Measurements from ENCODE around the gene SUCO. TPM values are rescaled to one million over a fixed set of nuclear protein-coding genes. Genes with fewer than 3 reads are reported as not detected.

The SUCO gene
- total RNA-seq, 2 donors from 2014 or later = 39.5 to 84.9 TPM

GRCh38 chr1:172656576-172656975, 123.6 kb downstream of the SUCO start:
- Histone ChIP-seq H3K27me3 (replicated peaks; ENCODE audit: insufficient read depth) (no peaks in the 10 kb centered on the region), H3K36me3 (no peaks in the 10 kb centered on the region), H3K4me3 (no peak overlapping the region), H3K9me3 (no peaks in the 10 kb centered on the region), H3K27ac (no peak overlapping the region), H3K4me1 (replicated peaks) (no peaks in the 10 kb centered on the region)
- no peak for TF ChIP-seq POLR2AphosphoS5 (IDR thresholded peaks at IDR 0.05)
- no peak for TF ChIP-seq POLR2A (IDR thresholded peaks at IDR 0.05)
- no peak for TF ChIP-seq CTCF (IDR thresholded peaks at IDR 0.05)
- no peak for DNase-seq (ENCODE audit: low spot score)
- intact Hi-C loops (cut with DNase I) = no loop called here
- WGBS = 86% methylated on average over 6 of the region's 6 CpGs

DNA sequence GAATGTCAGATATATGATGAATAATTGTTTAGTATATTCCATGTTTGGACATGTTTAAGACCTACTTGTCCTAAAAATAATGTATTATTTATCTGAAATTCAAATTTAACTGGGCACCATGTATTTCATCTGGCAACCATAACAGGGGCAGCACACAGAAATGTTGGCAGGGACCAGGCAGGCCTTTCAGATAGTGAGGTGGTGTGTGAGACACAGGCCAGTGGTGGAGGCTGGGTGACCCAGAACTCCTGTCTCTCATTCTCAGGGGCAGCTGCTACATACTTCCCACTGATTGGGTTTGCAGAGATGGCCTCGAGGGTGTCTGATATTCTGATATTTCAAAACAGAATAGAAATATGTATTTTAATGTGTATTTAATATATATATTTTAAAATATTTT, 124.6 kb downstream of the SUCO start:
- TF ChIP-seq CTCF (IDR thresholded peaks at IDR 0.05) (no peak), POLR2AphosphoS5 (IDR thresholded peaks at IDR 0.05) (no peak), POLR2A (IDR thresholded peaks at IDR 0.05) (no peak)
- 93% methylated on average over 1 of the region's 1 CpG for WGBS
- intact Hi-C loops (cut with DNase I) = no loop called here

GRCh38 chr1:172658871-172659453, 126.0 kb downstream of the SUCO start, which contains the start of gene FASLG:
TSS of gene FASLG (plus strand) at chr1:172659103. CDS start at chr1:172659202, 99 bp downstream.
- 95% methylated on average over 11 of the region's 11 CpGs for WGBS
- no peak within 1 kb of the TSS for H3K27ac ChIP-seq
- no peak for DNase-seq (ENCODE audit: low spot score)
- intact Hi-C loops (cut with DNase I) = no loop called here
- no peaks in the 10 kb centered on the region for H3K27me3 ChIP-seq (replicated peaks; ENCODE audit: insufficient read depth)
- no peaks in the 10 kb centered on the region for H3K9me3 ChIP-seq
- TF ChIP-seq CTCF (IDR thresholded peaks at IDR 0.05) = no peak
- no peak for TF ChIP-seq POLR2A (IDR thresholded peaks at IDR 0.05)
- TF ChIP-seq POLR2AphosphoS5 (IDR thresholded peaks at IDR 0.05) = no peak
- H3K4me1 ChIP-seq (replicated peaks) = no peaks in the 10 kb centered on the region
- no peak within 1 kb of the TSS for H3K4me3 ChIP-seq
- H3K36me3 ChIP-seq = no peaks in the 10 kb centered on the region

More for the DNA sequence above, 124.6 kb downstream of the SUCO start:
- Histone ChIP-seq H3K27ac (no peak overlapping the region), H3K36me3 (no peaks in the 10 kb centered on the region), H3K4me3 (no peak overlapping the region), H3K4me1 (replicated peaks) (no peaks in the 10 kb centered on the region), H3K9me3 (no peaks in the 10 kb centered on the region), H3K27me3 (replicated peaks; ENCODE audit: insufficient read depth) (no peaks in the 10 kb centered on the region)
- DNase-seq (ENCODE audit: low spot score) = no peak

DNA sequence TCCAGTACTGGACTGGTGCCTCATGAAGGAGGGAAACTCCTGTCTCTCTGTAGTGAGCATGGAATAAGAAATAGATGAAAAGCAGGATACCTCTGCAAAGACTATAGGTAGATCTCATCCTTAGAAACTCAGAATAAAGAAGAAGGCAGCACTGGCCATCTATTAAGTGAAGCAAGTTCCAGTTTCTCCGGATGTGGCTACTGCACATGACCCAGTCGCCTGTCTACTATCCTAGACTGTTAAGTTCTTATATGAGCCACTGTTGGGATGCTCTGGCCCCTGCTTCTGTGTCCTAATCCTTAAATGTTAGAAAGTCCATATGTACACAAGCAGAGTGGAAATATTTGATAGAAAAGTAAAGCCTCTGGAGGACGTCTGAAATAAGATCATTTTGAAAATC, 128.2 kb downstream of the SUCO start:
- 85% methylated on average over 3 of the region's 3 CpGs for whole genome bisulfite sequencing
- no peak for DNase-seq (ENCODE audit: low spot score)
- Histone ChIP-seq H3K36me3 (no peaks in the 10 kb centered on the region), H3K9me3 (no peaks in the 10 kb centered on the region), H3K4me3 (no peak overlapping the region), H3K4me1 (replicated peaks) (no peaks in the 10 kb centered on the region), H3K27me3 (replicated peaks; ENCODE audit: insufficient read depth) (no peaks in the 10 kb centered on the region), H3K27ac (no peak overlapping the region)
- TF ChIP-seq POLR2AphosphoS5 (IDR thresholded peaks at IDR 0.05) (no peak), CTCF (IDR thresholded peaks at IDR 0.05) (no peak), POLR2A (IDR thresholded peaks at IDR 0.05) (no peak)
- intact Hi-C loops (cut with DNase I) = no loop called here

Small RNA genes within 50 kb of the gene (small RNA-seq; reads per million reads assigned to genes)
- 0 reads per million in 2 donors for gene RNU6-693P

Other genes starting within 250 kb of the SUCO start
- 1 to 10 TPM in 1 of 2 donors, under 1 TPM in 1; 0.36 to 1.4 TPM for gene C1orf105, start 112.5 kb upstream of the SUCO start, total RNA-seq
- gene PIGC, start 89.1 kb upstream of the SUCO start, total RNA-seq = 10 to 100 TPM; 24.1 to 34.1 TPM
- gene FASLG, start 126.0 kb downstream of the SUCO start, total RNA-seq = not detected